ENCODE measurements around the gene ZC3H7A.
A peak's percentile ranks its signal among the peaks of the same experiment; 100 is the strongest.

Gene ZC3H7A

DNA sequence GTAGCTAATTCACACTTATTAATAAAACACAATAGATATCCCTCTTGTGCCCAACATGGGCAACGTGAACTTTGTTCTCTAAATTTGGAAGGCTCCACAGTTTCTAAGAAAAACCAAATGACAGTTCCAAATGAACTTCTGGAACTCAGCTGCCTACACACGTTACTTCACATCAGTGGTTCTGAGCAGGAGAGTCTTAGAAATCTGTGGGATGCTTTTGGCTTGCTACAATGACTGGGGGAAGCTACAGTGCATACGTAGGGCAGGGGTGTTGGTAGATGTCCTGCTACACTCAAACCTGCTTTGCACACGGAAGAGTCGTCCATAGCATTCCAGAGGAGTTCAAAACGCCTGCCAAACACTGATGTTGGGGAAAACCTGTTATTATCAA, 62.4 kb downstream of the ZC3H7A start:
- no peak for DNase-seq

DNA sequence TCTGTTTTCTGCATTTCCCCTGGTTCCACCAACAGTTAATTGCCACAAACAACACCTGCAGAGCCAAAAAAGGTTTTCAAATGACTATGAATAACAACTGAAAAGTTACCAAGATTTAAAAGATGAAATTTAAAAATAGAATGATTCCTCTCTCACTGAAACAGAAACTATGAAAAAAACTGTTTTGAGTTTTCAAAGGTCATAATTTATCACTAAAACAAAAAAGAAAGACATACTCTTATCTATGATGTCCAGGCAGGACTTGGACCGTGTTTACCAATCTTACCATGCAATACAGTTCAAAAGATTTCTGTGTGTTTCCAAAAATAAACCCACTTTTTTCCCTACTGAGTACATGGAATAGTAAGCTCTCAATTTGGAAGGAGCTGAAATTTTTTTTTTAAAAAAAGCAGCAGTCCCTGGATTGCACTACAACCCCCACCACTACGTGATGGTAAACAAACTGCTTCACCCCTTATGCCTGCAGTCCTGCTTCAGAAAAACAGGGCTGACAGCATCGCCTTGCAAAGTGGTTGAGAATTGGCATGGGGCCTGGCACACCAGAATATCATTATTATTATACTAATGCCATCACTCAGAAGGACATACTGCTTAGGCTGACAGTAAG, 62.9 kb downstream of the ZC3H7A start:
- DNase-seq, result no peak

DNA sequence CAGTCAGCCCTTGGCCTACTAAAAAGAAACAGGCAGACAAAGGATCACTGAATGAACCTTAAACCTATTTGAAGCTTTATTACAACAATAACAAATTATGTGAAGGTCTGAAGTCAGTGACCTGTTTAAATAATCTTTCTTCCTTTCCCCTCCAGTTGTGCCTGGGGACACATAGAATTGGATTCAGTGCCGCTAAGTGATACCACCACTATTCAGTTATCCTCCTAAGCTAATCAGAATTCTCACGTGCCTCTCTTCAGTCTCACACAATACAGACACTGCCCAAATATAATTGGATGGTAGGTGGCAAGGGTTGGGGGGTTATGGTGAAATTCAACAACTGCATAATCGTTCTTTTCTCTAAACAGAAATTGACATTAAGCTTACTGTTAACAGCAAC, 65.8 kb downstream of the ZC3H7A start:
- no peak for DNase-seq

DNA sequence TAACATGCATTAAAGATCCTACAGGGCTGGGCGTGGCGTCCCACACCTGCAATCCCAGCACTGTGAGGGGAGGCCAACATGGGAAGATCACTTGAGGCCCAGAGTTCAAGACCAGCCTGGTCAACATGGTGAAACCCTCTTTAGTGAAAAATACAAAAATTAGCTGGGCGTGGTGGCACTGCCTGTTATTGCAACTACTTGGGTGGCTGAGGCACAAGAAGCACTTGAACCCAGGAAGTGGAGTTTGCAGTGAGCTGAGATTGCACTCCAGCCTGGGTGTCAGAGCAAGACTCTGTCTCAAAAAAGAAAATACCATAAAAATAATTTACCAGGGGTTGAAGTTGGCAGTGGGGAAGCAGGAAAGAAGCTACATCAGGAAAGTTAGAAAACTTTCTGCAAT, 67.3 kb downstream of the ZC3H7A start:
- DNase-seq, result no peak

DNA sequence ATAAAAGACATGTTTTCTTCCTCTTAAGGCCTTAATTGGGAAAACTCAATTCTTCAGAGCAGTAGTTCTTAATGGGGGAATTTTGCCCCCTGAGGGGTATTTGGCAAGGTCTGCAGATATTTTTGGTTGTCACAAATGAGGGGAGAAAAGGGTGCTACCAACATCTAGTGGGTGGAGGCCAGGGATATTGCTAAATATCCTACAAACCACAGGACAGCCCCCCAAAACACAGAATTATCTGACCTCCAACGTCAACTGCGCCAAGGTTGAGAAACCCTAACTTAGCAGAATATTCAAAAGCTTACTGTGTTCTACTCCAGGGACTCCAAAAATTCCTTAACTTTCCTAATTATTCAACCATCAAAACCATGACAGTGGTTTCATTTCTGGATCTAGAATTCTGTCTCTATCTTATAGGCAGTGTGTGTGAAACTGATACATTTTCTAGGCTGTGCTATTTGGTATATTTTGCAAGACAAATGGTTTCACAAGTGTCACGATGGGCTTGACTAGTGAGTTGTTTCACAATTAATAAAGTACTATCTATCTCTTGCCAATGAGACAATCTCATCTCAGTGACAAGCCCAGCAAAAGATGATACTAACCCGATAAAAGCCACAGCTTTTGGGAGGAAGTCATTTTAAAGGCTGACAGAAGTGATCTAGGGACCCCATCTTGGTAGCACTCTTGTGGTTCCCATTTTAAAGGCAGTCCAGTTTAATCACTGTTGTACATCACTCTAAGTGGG, 69.1 kb downstream of the ZC3H7A start:
- no peak for DNase-seq

DNA sequence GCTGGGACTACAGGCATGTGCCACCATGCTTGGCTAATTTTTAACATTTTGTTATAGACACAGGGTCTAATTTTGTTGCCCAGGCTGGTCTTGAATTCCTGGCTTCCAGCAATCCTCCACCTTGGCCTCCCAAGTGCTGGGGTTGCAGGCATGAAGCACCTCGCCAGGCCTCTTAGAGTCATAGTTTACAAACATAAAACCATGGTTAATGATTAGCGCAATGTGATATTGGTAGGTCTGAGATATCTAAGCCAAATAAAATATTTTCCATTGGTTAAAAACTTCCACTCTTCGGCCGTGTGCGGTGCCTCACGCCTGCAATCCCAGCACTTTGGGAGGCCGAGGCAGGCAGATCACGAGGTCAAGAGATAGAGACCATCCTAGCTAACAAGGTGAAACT, 71.0 kb downstream of the ZC3H7A start:
- DNase-seq, result no peak

DNA sequence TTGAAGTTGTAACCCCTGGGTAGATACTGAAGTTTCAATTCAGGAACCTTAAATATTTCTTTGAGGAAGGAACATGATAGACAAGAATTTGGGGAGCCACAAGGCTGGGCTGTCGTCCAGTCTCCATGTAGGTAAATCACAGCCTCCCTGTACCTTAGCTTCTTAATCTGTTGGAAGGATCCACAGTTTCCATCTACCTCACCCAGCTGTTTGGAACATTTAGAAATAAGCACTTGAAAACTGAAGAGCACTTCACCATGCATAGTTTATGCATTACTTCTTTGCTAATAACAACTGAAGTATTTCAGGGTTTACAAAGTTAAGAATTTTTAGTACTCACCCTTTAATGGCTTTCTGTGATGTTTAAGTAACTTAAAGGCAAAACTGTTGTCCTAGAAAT, 71.6 kb downstream of the ZC3H7A start:
- DNase-seq, result no peak

DNA sequence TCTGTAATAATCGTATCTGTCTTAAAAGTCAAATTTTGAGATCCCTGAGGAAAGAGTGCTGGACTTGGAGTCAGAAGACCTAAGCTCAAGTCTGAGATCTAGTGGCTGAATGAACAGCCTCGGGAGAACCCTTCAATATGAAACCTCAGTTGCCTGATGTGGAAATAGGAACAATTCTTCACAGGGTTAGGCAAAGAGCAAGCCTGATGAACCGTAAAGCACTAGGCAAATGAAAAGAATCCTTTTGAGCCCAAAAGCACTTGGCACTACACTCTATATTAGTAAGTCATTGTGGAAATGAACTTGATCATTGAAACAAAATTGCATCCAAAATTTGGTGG, 74.6 kb downstream of the ZC3H7A start:
- no peak for DNase-seq

DNA sequence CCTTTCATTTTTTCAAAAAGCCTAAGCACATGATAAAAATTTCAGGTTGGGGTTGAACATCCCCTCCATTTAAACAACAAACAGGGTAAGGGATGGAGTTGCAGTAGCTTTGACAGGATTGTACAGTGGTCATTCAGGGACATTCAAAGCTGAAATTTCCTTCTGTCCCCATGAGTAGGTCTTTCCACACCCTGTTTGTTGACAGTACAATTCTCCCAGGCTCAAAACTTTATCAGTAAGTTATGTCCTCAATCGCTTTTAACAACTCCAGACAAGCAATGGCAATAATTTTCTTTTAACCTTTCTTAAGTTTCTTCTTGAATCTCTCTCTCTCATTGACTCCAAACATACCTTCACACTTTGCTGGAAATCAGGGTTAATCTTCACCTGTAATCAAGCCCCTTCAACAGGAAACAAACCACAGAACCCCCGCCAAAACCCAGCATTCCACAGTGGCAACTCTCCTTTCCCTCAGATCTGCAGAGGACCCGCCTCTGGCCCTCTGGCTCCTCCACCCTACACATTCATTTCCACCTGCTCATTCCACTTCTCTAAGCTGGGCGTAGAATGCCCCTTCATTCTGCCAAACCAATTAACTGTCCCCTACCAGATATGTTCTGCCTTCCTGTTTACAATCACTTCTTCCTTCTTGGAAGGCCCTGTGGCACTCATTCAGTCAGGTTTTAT, 75.1 kb downstream of the ZC3H7A start:
- DNase-seq, result no peak

DNA sequence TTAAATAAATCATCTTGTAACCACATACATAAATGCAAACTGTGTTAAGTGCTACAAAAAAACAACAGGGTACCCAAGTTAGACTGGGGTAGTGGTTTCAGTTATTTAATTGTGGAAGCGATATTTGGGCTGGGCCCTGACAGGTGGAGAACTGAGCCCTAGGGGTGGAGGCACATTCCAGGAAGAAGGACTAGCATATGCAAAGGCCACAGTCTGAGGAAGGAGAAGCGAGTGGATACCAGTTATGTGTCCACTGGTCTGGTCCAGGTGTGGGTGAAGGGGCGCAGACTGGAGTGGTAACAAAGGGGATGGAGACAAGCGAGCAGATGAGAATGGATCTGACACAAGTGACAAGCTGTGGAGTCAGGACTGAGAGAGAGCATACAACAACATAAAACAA, 77.3 kb downstream of the ZC3H7A start:
- no peak for DNase-seq

DNA sequence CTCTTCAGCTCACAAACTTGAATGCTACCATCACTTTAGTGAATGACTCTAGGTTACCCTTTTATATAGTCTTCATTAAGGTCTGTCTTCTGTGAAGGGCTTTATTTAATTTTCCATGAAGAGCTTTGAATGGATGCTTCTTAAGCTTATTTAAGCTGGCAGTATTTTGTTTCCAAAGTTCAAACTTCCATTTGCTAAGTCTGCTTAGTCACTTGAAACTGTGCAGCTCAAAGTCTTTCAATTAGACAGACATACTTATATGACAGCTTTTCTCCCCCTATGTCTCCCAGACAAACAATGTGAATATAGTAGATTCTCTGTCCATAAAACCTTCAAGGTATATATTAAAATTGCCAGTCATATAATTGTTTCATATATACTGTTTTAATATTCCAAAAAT, 77.9 kb downstream of the ZC3H7A start:
- no peak for DNase-seq

DNA sequence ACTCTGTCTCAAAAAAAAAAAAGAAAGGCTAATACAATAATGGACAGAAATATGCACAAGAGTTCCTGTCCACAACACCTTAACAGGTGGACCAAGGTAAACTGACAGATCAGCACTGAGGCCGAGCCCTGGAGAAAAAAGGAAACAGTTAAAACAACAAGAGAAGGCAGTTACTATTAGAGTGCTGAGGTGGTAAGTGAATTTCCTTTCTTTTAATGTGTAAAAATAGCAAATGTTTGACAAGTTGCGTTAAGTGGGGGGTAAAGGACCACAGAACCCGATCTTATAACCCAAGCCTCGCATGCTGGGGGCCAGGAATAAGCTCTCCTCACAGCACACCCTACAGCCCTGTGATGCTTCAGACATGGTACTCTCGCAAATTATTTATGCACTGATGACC, 79.2 kb downstream of the ZC3H7A start:
- DNase-seq, result no peak

DNA sequence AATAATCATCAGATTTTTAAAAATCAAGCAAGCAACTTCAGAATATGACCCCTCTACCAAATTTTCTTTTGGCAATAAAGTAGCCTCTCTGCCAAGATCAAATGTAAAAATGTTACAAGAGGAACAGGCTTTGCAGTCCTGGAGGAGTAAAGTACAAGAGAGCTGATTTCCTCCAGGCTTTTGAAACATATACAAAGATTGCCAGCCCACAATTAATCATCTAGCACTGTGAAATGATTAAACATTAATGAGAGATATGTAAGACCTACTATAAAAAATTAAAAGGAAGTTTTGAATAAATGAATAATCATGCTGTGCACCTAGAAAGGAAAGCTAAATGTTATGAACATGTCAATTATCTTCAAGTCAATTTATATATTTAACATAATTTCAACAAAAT, 80.7 kb downstream of the ZC3H7A start:
- DNase-seq, result no peak

DNA sequence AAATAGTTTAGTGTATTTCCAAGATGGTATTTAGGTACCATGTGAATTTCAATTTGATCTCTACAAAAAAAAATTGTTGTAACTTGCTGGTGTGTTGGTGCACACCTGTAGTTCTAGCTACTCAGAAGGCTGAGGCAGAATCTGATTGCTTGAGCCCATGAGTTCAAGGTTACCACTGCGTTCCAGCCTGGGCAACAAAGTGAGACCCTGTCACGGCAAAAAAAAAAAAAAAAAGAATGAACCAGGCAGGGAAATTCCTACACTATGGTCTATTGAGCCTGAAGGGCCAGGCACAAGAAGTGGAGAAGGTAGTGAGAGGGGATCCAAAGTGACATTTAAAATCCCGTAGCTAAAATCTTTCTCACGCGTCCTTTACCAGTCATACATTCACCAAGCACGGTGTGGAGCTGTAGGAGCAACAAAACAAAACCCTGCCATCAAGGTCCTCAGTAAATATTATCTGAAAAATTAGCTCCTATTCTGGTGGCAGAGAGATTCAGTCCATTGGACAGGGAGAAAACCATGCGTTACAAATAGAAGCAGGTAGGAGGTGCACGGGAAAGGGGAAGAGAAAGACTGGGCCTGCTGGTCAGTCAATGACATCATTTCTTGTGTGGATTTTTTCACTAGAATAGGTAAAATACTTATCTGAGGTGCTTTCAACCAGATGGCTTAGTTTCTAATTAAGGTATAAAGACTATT, 81.7 kb downstream of the ZC3H7A start:
- DNase-seq, result no peak

DNA sequence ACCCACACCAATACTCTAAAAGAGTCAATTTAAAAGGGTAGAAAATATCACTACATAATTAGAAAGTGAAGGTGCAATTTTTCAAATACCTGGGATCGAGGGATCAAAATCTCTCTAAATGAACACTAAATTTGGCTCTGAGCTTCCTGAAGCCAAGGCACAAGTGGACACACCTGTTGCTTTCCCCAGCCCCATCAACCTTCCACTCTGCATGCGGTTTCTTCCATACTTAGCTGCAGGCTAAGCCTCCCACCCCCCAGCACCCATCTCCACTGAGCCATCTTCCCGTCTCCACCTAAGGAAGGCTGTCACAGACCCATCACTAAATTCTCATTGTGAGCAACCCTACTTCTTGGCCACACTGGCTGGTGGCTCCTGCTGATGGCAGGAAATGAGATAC, 84.9 kb downstream of the ZC3H7A start:
- DNase-seq, result no peak

DNA sequence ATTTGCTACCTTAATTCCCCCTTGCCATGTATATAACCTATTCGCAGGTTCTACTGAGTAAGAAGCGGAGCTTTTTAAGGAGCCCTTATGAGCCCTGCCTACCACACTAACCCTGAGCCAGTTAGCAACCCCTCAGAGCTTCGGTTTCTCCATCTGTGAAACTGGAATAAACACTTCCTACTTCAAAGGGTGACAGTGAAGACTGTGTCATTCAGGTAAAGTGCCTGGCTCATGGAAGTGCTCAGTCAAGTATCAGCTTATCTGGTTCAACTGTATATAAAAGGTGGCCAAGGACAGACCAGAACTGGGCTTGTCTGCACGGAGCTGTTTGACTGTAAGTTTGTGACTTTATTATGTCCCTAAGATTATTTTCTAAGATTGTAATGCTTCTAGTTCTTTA, 85.4 kb downstream of the ZC3H7A start:
- DNase-seq, result no peak

DNA sequence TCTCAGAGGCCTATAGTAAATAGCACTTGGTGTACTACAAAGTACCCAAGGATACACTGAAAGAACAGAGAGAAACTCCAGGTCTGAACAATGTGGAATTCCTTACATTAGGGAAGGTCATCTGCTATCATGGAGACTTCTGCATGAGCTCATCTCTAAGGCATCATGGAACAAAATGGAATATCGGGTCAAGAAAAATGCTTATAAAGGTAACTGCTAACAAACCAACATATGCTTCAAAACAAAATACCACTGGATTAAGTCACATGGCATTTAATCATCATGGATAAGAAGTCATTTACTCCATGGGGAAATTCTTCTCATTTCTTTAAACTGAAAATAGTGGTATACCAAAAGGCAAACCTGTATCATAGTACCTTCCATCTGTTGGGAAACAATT, 88.6 kb downstream of the ZC3H7A start:
- DNase-seq, result peak; percentile 56

DNA sequence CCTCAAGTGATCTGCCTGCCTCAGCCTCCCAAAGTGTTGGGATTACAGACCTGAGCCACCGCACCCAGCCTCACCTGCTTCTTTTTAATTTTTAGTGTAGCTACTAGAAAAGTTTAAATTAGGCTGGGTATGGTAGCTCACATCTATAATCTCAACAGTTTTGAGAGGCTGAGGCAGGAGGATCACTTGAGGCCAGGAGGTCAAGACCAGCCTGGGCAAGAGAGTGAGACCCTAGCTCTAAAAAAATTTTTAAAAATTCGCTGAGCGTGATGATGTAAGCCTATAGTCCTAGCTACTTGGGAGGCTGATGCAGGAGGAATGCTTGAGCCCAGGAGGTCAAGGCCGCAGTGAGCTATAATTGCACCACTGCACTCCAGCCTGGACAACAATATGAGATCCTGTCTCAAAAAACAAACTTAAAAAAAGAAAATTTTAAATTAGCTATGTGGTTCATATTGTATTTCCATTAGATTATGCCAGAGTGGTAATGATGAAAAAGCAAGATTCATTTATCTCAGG, 89.3 kb downstream of the ZC3H7A start:
- no peak for DNase-seq

DNA sequence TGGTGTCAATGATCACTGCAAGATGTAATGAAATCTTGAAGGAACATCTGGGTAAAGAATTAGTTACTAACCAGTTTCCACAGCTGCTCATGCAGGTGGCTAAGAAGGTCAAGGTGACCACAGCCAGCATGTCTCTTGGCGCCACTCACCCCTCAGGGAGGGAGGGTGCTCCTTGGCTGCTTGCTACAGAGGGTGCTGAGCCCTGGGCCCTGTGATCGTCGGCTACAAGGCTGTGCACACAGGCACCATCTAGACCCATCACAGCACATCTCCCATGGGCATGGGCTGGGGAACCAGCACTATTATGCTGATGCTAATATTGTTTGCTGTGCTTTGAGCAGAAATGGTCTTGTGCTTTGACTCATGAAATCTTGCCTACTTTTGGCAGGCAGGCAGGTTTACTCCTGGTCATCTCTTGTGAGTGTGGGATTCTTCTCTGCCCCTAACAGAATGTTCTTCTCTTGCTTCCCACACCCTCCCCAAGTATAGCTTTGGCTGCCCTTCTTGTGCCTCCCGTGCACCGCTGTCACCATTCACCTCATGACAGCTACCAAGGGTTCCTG, 90.8 kb downstream of the ZC3H7A start:
- DNase-seq, result no peak

DNA sequence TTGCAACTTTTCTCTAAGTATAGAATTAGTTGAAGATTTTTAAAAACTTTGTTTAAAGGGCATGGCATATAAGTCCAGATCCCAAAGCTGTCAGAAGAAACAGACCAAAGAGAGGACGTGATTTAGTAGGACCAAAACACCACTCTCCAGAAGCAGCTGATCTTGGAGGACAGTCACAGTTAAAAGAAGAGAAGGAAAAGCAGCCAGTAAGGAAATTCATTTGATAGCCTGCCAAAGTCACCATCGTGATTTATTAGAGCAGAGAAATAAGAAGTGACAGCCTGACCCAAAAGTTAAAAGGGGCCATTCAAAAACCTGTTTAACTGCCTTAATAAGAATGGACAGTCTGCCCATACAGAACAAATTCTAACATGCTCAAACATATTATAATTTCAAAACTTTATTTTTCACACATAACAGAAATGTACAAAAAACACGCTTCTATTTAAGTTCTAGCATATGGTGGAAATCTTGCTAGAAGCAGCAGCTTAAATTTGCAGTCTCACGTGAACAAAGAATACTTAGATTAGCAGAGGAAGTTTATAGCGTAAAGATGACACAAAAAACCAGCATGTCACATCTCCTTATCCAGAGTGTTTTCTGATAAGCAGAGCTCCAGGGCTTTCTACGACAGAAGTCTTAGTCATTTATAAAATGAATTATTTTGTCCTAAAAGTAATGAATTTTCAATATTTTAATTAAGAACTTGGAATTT, 91.6 kb downstream of the ZC3H7A start:
- no peak for DNase-seq
